Left lung (tissue), 10 donors: ENCODE data around the gene FMNL1. TPM values are rescaled to one million over a fixed set of nuclear protein-coding genes. Genes with fewer than 3 reads are reported as not detected.

Source experiments
- ATAC-seq: fragments of 200-7000 bp; cut with Tn5 transposase; one replicate; pipeline ENCODE4 v1.9.1; 2020; ENCODE audit warnings: moderate library complexity
- DNase-seq, 4 donors: peaks; one replicate each; pipeline ENCODE4 v3.0.0-alpha.2; 2013 to 2020
- H3K27ac ChIP-seq, 2 donors: fragments of 200-600 bp; sonication (generic) in 1 of 2; one replicate each; pipeline versions ENCODE4 v1.5.0 to v1.8.0; 2020 to 2021
- H3K27me3 ChIP-seq, 2 donors: fragments of 200-600 bp; sonication (generic) in 1 of 2; one replicate each; pipeline versions ENCODE4 v1.5.0 to v1.8.0; 2020 to 2021
- H3K36me3 ChIP-seq, 2 donors: fragments of 200-600 bp; sonication (generic) in 1 of 2; one replicate each; pipeline versions ENCODE4 v1.5.0 to v1.8.0; 2020 to 2021
- H3K4me1 ChIP-seq, 2 donors: fragments of 200-600 bp; one replicate each; pipeline ENCODE4 v1.8.0; 2021
- H3K4me3 ChIP-seq, 2 donors: fragments of 200-600 bp; sonication (generic) in 1 of 2; one replicate each; pipeline versions ENCODE4 v1.5.0 to v1.8.0; 2020 to 2021; ENCODE audit warnings: mild to moderate bottlenecking in 1 of 2
- H3K9me3 ChIP-seq, 2 donors: fragments of 200-600 bp; sonication (generic) in 1 of 2; one replicate each; pipeline versions ENCODE4 v1.5.0 to v1.8.0; 2020 to 2021
- intact Hi-C, 2 donors: fragments of 100-400 bp; cut with DNase I; formaldehyde crosslinking; loops; one replicate each; pipeline versions ENCODE4 v1.11.2 to v1.14.2; 2022
- polyA plus RNA-seq, 6 donors: library from polyadenylated mRNA; unstranded; fragments of 120-200 nt; gene quantifications; one replicate each; pipeline ENCODE4 v1.2.1, GENCODE V29; 2013; ENCODE audit not compliant: insufficient read length in 6 of 6
- total RNA-seq, 2 donors: library from RNA; stranded (reverse); fragmentation: NEBNext Ultra II Directional; extraction: Animal tissue kit (Norgen Biotek cat#: 25700); gene quantifications; one replicate each; pipeline ENCODE4 v1.2.1, GENCODE V29; 2021
- TF ChIP-seq, protein P1 (sequence below), 2 donors: fragments of 200-600 bp; sonication (generic) in 1 of 2; IDR thresholded peaks; one replicate each; pipeline versions ENCODE4 v1.5.0 to v1.8.0; 2021; ENCODE audit warnings: antibody characterized with exemption in 2 of 2
- donor health status: DM: no; HTN: yes; CAD: no.
- donor health status: DM: no; HTN: no; CAD: no.

FMNL1 gene
- total and polyA plus RNA-seq, 8 donors: 6.9 to 118 (median 9.2) TPM

DNA sequence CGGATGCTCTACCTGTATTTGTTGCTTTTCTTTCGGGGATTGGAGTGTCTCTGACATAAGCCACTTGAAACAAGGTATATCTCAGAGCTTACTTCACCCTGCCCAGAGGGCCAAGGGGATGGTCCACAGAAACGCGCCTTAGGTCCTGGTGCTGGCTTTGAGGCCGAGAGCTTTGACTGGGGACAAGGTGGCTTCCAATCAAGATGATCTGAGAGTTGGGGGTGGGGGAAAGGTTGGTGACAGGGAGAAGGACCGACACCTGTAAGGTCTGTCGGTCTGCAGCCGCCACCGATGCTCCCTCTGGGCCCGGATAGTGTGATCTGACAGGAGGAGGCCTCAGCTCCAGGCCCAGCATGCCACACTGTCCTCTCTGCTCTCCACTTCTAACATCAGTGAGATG, 62.0 kb downstream of the FMNL1 start:
- Histone ChIP-seq H3K27me3 (no peaks in the 10 kb centered on the region), H3K4me1 (peaks cover 10 to 14% of the 10 kb centered on the region in 2 donors), H3K27ac (no peak overlapping the region), H3K4me3 (no peak overlapping the region), H3K36me3 (peaks cover 0 to 87% of the 10 kb centered on the region in 2 donors), H3K9me3 (no peaks in the 10 kb centered on the region)
- intact Hi-C loops: no loop called here
- TF ChIP-seq, protein P1, sequence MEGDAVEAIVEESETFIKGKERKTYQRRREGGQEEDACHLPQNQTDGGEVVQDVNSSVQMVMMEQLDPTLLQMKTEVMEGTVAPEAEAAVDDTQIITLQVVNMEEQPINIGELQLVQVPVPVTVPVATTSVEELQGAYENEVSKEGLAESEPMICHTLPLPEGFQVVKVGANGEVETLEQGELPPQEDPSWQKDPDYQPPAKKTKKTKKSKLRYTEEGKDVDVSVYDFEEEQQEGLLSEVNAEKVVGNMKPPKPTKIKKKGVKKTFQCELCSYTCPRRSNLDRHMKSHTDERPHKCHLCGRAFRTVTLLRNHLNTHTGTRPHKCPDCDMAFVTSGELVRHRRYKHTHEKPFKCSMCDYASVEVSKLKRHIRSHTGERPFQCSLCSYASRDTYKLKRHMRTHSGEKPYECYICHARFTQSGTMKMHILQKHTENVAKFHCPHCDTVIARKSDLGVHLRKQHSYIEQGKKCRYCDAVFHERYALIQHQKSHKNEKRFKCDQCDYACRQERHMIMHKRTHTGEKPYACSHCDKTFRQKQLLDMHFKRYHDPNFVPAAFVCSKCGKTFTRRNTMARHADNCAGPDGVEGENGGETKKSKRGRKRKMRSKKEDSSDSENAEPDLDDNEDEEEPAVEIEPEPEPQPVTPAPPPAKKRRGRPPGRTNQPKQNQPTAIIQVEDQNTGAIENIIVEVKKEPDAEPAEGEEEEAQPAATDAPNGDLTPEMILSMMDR (IDR thresholded peaks at IDR 0.05): no peak
- DNase-seq: no peak
- no peak for ATAC-seq

DNA sequence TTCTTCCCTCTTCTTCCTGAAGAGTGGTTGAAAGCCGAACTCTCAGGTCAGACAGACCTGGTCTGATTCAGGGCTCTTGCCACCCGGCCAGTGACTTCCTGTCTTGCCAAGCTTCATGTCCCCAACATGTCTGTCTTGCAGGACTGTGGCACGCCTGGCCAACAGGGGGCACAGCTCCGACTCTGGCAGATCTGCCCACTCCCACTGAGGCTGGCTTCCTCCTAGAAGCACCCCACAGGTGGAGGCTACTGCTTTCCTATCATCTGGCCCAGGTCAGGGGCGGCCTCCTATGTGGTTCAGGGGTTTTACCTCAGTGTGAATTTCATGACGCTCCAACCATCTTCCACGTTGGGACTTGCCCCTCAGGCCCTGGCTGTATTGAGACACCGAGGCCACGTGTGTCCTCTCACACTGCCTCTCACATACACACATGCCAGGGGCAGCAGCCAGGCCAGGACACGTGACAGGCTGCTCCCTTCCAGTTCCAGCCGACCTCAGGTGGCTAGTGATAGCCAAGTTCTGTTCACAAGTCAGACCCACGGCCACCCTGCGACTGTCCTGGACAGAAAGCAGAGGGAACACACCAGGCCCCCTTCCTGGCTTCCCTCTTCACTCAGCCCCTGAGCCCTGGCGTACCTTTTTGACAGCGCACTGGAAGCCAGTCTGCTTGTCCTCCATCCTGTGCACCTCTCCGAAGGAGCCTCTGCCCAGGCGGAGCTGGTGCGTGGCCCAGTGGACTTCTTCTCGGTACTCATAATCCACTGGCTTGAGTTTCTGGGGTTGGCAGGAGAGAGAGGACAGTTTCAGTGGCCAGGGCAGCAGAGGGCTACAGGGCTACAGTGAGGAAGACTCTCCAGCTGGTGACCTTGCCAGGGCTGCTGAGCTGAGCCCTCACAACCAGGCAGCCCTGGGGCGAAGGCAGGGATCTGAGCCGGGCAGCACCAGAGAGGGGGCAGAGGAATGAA, 62.8 kb downstream of the FMNL1 start:
- peaks cover 0 to 93% of the 10 kb centered on the region in 2 donors for H3K36me3 ChIP-seq
- intact Hi-C loops: no loop called here
- peaks cover 10 to 17% of the 10 kb centered on the region in 2 donors for H3K4me1 ChIP-seq
- no peaks in the 10 kb centered on the region for H3K27me3 ChIP-seq
- H3K27ac ChIP-seq: no peak overlapping the region
- DNase-seq (peak in 1 of 4 donors; percentile 75), ATAC-seq (no peak)
- TF ChIP-seq, protein P1 (IDR thresholded peaks at IDR 0.05): peak in 1 of 2 donors; percentile 21
- no peaks in the 10 kb centered on the region for H3K9me3 ChIP-seq
- no peak overlapping the region for H3K4me3 ChIP-seq

DNA sequence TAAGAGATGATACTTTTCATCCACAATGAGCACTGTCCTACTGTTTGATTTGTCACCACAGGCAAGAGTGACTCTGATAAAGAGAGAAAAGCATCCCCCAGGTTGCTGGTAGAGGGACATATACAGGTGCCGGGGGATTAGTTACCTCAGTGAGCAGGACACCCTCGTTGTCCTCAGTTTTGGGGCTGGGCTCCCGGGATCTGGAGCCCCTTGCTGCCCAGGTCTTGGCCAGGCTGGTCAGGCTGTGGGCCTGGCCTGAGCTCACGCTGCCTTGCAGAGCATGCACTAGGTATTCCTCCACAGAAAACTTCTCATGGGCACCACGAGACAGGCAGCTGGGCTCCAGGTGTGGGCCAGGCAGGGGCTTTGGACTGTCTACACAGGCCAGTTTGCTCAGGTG, 64.6 kb downstream of the FMNL1 start:
- Histone ChIP-seq H3K27ac (no peak overlapping the region), H3K27me3 (no peaks in the 10 kb centered on the region), H3K4me3 (no peak overlapping the region), H3K9me3 (no peaks in the 10 kb centered on the region), H3K4me1 (peaks cover 13 to 35% of the 10 kb centered on the region in 2 donors), H3K36me3 (peaks cover 0 to 84% of the 10 kb centered on the region in 2 donors)
- ATAC-seq (no peak), DNase-seq (no peak)
- intact Hi-C loops: no loop called here
- TF ChIP-seq, protein P1 (IDR thresholded peaks at IDR 0.05): no peak

DNA sequence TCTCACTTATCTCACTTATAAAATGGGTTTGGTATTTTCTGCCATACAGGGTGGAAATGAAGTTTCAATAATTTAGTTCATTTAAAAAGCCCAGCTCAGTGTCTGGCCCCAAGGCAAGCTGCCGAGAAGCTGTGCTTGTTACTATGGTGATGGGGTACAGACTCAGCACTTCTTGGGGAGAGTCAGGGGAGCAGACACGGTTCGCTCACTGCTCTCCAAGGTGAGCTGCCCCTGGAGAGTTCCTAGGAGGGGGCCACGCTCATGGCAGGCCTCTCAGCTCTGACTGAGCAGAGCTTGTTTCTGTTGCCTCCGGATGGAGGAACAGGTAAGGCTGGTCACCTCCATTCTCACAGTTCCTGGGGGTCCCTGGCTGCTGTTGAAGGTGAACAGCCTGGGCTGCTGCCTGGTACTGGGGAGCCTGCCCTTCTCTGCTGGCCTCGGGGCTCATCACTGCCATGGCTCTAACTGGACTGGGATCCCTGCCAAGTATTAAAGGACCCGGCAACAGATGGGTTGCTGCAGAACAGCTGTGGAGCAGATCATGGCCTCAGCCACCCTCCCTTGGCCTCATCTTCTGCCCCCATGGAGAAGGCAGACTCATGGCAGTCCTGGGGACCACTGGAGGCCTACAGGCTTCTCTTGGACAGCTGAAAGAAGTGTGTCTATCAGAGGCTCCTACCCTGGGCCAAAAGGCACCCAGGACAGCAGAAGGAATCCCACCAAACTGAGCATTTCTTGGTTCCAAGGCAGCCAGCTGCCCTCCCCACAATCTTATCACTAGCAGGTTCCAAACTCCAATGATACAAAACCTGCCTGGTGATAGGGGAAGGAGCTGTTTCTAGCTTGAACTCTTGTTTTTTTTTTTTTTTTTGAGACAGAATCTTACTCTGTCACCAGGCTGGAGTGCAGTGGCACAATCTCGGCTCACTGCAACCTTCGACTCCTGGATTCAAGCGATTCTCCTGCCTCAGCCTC, 66.1 kb downstream of the FMNL1 start:
- no peaks in the 10 kb centered on the region for H3K9me3 ChIP-seq
- TF ChIP-seq, protein P1 (IDR thresholded peaks at IDR 0.05): no peak
- ATAC-seq: no peak
- H3K4me3 ChIP-seq: no peak overlapping the region
- H3K36me3 ChIP-seq: peaks cover 0 to 73% of the 10 kb centered on the region in 2 donors
- no peak for DNase-seq
- peaks cover 24 to 48% of the 10 kb centered on the region in 2 donors for H3K4me1 ChIP-seq
- intact Hi-C loops: no loop called here
- peak overlapping the region in 1 of 2 donors; percentile 44 for H3K27ac ChIP-seq
- no peaks in the 10 kb centered on the region for H3K27me3 ChIP-seq
